GM13976 (cell line): Measurements from ENCODE around the gene MSMP.

ENCODE experiments used
- DNase-seq: peaks from one replicate; pipeline ENCODE4 v3.0.0; 2012; ENCODE audit warnings: low spot score
- CTCF ChIP-seq: IDR thresholded peaks from 2 replicates; pipeline ENCODE4 v1.5.1; 2012; ENCODE audit warnings: borderline replicate concordance, mild to moderate bottlenecking; ENCODE audit not compliant: insufficient read depth; ENCODE audit errors: extremely low read depth, missing control alignments, control extremely low read depth
- in situ Hi-C: fragments of 300-500 bp; cut with MboI; formaldehyde crosslinking; loops from one replicate; pipeline ENCODE4 v1.12.0; 2022; ENCODE audit warnings: low sequenced_read_pairs, mixed read lengths, inconsistent platforms; ENCODE audit not compliant: unreplicated experiment

MSMP gene

GRCh38 chr9:35793461-35793860, 39.4 kb upstream of the MSMP start:
- in situ Hi-C loops: no loop called here
- no peak for DNase-seq
- TF ChIP-seq CTCF: no peak

GRCh38 chr9:35792826-35793225, 38.8 kb upstream of the MSMP start:
- TF ChIP-seq CTCF: no peak
- in situ Hi-C loops: no loop called here
- DNase-seq: no peak

DNA sequence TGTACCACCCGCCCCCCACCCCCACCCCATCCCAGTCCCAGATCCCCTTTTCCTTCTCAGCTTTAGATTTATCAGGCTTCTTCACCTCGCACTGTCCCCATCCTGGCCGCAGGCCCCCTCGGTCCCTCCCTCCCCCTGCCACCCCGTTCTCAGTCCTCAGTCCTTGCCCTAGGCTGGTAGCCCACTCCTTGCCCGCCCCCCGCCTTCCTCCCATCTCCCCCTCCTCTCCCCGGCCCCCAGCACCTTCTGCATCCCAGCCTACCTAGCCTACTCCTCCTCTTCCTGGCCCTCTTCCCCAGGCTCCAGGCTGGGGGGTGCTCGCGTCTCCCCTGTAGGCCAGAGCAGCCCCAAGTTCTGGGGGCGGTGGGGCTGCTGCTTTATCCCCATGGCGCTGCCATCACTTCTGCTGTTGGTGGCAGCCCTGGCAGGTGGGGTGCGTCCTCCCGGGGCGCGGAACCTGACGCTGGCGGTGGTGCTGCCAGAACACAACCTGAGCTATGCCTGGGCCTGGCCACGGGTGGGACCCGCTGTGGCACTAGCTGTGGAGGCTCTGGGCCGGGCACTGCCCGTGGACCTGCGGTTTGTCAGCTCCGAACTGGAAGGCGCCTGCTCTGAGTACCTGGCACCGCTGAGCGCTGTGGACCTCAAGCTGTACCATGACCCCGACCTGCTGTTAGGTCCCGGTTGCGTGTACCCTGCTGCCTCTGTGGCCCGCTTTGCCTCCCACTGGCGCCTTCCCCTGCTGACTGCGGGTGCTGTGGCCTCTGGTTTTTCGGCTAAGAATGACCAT, 38.1 kb upstream of the MSMP start:
- no peak for TF ChIP-seq CTCF
- in situ Hi-C loops: no loop called here
- no peak for DNase-seq

DNA sequence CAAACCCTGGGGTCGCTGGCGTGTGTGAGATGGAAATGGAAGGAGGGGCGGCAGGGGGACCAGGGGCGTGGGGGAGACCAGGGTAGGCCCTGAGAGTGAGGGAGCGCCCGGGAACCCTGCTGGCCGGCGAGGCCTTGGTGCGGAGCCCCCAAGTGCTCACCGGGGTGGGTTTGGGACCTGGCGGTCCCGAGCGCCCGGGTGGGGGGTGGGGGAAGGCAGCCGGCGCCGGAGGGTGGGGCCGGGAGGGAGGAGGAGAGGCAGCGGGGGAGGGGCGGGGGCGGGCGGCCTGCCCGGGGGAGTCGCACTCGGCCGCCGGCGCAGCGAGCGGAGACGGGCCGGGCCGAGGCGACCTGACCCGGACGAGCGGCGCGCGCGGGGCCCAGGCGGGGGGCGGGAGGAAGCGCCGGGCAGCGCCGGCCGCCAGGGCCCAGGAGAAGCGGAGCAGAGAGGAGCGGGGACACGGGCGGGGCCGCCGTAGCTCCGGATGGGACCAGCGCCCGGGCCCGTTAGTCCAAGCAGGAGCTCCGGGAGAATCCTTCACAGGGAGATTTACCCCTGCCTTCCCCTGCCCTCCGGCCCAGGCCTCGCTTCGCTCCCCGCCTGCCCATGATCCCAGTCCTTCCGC, 37.3 kb upstream of the MSMP start, which contains the start of gene NPR2:
Gene NPR2 (plus strand): TSS at position 295 of the 625 bp plus-strand sequence. CDS start 818 bp downstream, outside the sequence.
- no peak for DNase-seq
- no peak for TF ChIP-seq CTCF
- in situ Hi-C loops: no loop called here

DNA sequence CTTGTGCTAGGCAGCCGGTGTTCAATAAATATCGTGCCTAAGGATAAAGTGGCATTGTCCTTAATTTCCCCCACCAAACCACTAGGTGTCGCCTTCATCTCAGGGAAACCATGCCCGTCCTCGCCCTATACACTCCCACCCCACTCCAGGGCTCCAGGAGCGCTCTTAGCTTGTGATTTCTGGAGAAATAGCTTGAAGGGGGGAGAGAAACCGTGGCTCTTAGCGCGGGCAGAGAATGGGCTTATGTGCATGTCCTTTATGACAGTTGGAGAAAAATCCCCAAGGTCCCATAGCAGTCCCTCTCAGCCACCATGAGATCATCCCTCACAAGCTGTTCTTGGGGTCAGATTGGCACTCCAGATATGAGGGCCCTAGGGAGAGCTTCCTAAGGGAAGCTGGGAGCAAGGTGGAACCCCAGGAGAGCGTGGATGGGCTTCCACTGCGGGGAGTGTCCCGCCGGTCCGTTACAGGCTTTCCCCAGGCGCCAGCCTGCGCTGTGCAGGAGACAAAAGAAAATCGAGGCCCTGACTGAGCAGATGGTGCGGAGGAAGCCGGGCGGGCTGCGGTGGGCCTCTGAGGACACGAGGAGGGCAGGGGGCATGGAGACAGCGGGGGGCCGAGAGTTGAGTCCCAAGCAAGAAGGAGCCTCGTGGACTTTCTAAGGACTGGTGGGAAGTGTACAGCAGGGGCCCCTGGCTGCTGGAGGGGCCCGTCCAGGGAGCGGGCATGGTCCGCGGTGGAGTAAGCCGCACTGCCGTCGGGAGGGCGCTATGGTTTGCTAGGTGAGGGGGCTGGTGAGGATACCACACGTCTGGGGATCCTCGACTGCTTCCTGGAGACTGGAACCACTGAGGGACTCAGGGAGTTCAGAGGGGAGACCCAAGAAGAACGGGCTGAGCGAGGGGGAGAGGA, 36.6 kb upstream of the MSMP start:
- in situ Hi-C loops: no loop called here
- TF ChIP-seq CTCF: peak; percentile 81
- DNase-seq: peak; percentile 85

DNA sequence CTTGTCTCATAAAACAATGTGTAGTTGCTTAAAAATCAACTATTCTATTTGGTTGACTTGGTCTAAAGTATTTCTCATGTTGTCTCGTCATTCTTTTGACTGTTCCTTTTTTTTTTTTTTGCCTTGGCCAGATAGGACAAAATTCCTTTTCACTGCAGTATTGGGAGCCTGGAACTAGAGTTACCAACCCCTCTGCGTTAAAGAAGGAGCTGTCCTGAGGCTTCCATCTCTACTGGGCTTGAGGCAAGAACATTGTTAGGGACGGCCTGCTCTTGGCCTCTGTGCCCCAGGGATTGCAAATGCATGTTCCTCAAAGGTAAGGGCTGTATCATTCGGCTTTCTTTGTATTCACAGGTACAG, 35.9 kb upstream of the MSMP start:
- no peak for TF ChIP-seq CTCF
- no peak for DNase-seq
- in situ Hi-C loops: no loop called here
